Mucosa of gallbladder (tissue), 1 donor: Measurements from ENCODE around the gene PIP4K2C. TPM values are rescaled to one million over a fixed set of nuclear protein-coding genes. Genes with fewer than 3 reads are reported as not detected.
"Not testable (repeated sequence)": the region's sequence is repeated elsewhere in the genome, so short reads cannot be mapped to it uniquely, and the experiment has no call there.

ENCODE experiments used
- DNase-seq: peaks from one replicate; pipeline ENCODE4 v3.0.0-alpha.2; 2020; ENCODE audit warnings: low spot score
- total RNA-seq: library from RNA; stranded (reverse); gene quantifications from one replicate; pipeline ENCODE4 v1.2.1, GENCODE V29; 2021
- donor health status: DM: no; HTN: no; CAD: no.

PIP4K2C gene
- total RNA-seq, 1 donor from 2014 or later = 36.1 TPM

- no peak for DNase-seq
Observed at GRCh38 chr12:57584690-57585089, 6.3 kb upstream of the PIP4K2C start.

GRCh38 chr12:57585156-57585555, 5.8 kb upstream of the PIP4K2C start:
- DNase-seq = no peak

GRCh38 chr12:57586128-57586527, 4.9 kb upstream of the PIP4K2C start:
- no peak for DNase-seq

GRCh38 chr12:57586832-57587429, 4.1 kb upstream of the PIP4K2C start:
- no peak for DNase-seq

GRCh38 chr12:57588951-57589610, 1.9 kb upstream of the PIP4K2C start:
- not testable (repeated sequence) for DNase-seq

DNA sequence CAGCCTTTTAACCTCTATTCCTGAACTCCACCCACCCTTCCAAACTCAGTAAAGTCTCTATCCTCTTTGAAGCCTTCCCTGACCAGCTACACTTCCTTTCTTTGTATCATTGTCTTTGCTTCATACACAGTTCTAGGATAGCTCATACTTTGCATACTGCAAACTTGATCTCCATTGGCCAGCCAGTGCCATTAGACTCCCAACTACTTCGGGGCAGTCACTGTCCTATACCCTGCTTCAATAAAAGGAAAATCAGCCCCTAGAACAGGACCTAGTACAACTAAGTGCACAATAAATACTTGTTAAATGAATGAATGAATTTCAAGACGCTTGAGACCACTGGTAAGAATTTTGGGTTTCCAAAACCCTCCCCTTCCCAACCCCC, 521 bp upstream of the PIP4K2C start:
- DNase-seq = no peak

- no peak for DNase-seq
Observed at GRCh38 chr12:57591782-57592325, 862 bp downstream of the PIP4K2C start.

DNA sequence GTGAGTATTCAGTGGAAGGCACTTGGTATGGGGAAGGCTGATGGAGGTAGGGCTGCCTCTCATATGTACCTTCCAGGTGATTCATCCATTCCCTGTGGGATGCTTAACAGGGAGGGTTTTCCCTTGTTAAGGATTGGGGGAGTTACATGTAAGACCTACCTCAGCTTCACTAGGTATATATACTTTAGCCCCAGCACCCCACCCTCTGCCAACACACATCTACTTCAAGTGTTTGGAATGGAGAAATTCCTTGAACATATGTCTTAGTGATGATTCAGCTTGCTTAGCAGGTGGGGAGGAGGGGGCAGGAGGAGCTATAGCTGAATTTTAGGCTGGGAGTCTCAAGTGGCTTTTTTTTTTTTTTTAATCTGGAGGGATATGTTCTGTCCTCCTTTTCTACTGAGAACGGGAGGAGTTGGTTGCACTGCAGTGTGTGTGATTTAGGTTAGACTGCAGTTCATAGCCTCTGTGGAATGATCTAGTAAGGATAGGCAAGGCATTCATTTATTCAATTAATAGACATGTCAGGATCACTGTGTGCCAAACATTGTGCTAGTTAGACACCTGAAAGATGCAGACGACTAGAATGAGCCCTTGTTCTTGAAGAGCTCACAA, 1.7 kb downstream of the PIP4K2C start:
- DNase-seq = no peak

DNA sequence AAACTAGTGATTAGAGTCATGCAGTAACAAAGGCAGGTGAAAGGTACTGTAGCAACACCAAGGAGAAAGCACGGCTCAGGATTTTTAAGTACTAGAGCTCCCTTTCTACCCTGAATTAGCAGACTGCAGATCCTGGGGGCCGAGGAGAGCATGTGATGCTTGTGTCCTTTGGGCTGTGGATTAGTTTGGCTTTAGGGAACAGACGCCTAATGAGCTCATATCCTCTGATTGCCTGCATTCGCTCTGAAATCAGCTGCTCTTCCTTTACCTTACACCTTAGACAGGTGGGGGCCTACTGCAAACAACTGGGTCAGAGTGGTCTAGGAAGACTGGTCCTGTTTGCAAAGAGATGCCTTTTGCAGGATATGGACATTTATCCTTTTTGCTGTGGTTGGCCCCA, 2.2 kb downstream of the PIP4K2C start:
- DNase-seq = no peak

- no peak for DNase-seq
Observed at GRCh38 chr12:57600395-57600794, 9.4 kb downstream of the PIP4K2C start.

DNA sequence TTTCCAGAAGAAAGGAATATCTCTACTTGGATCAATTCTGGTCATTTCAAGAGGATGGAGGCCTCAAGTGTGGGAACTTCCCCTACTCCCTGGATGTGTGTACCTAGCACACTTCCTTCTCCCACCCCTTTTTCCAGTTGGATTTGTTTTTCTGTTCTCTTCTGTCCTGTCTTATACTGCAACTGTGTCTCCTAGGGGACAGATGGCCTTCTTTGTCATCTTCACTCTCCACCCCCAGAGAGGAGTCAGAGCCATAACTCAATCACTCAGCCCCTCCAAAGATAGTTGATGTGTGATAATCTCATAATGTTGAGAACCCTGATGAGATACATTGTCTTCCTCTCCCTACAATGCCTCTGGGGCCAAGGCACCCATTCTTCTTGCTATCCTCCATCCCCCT, 11.6 kb downstream of the PIP4K2C start:
- DNase-seq = no peak

- DNase-seq = no peak
Observed at GRCh38 chr12:57603324-57603723, 12.3 kb downstream of the PIP4K2C start.

GRCh38 chr12:57603815-57604453, 12.9 kb downstream of the PIP4K2C start:
- DNase-seq = peak; percentile 49

DNA sequence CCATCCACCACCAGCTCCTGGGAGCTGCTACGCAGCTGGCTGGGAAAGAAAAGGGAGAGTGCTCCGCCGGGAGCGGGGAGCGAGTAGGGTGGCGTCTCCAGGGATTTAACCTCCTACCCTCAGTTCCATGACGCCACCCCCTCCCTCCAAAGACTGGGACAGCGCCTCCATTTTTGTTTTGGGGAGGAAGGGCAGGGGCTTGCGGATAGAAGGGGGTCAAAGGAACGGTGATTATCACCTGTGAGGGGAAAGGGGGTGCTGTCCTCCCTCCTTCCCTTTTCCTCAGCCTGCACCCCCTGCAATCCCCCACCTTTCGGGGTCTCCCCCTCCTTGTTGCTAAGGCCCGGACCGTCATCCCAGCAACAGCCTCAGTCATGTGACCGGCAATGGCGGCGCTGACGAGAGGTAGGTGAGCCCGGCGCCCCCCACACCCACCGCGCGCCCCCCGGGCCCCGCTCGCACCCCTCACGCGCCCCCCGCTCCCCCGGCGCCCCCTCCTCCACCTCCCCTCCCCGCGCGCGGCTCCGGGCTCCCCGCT, 13.5 kb downstream of the PIP4K2C start, which contains the start of gene DTX3:
Gene DTX3, plus strand, starts transcription at position 371 of the 538 bp plus-strand sequence. CDS start 1,694 bp downstream, outside the sequence.
- DNase-seq = no peak

- DNase-seq = no peak
Observed at GRCh38 chr12:57604992-57605810, 14.2 kb downstream of the PIP4K2C start.

- no peak for DNase-seq
Observed at GRCh38 chr12:57605811-57606311, 14.9 kb downstream of the PIP4K2C start.

DNA sequence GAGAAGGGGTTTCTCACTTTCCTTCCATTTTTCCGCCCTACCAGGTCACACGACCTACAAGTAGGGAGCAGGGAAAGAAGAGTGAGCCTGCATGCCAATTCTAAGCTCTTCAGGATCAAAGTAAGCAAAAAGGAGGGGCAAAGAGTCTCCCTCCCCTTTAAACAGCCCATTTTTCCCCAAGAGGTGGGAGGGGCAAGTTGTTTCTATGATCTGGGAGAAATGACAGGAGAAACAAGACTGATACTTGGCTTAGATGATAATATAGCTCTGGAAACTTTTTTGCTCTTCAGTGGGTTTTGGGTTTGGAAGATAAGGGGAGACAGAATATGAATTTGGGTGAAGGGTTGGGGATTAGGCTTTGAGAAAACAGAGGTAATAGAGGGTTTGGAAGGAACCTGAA, 15.4 kb downstream of the PIP4K2C start:
- no peak for DNase-seq

GRCh38 chr12:57606821-57607220, 15.8 kb downstream of the PIP4K2C start:
- no peak for DNase-seq

- DNase-seq = no peak
Observed at GRCh38 chr12:57607958-57608663, 17.1 kb downstream of the PIP4K2C start.

GRCh38 chr12:57609101-57609780, 18.2 kb downstream of the PIP4K2C start:
- no peak for DNase-seq
